GM23338 (cell line): ENCODE results near the gene DAPK1. TPM values are rescaled to one million over a fixed set of nuclear protein-coding genes. Genes with fewer than 3 reads are reported as not detected.

Source experiments
- ATAC-seq: fragments of 200-7000 bp; cut with Tn5 transposase; 3 replicates; pipeline ENCODE4 v1.9.1; 2020
- DNase-seq: peaks from one replicate; pipeline ENCODE4 v3.0.0-alpha.2; 2015; ENCODE audit warnings: low spot score
- H2AFZ ChIP-seq: fragments of 200-600 bp; sonication (generic); 2 replicates; pipeline ENCODE4 v1.8.0; 2016; ENCODE audit warnings: antibody characterized with exemption, mild to moderate bottlenecking, moderate library complexity
- H3F3A ChIP-seq: fragments of 200-600 bp; sonication (generic); replicated peaks from 2 replicates; pipeline ENCODE4 v1.8.0; 2017; ENCODE audit warnings: antibody characterized with exemption, mixed run types, low read depth
- H3K27ac ChIP-seq: fragments of 200-600 bp; sonication (generic); 2 replicates; pipeline ENCODE4 v1.6.1; 2016; ENCODE audit warnings: low read depth
- H3K27me3 ChIP-seq: fragments of 200-600 bp; sonication (generic); 2 replicates; pipeline ENCODE4 v1.8.0; 2016; ENCODE audit warnings: mild to moderate bottlenecking, mixed run types, moderate library complexity; ENCODE audit not compliant: insufficient read depth
- H3K36me3 ChIP-seq: fragments of 200-600 bp; sonication (generic); 2 replicates; pipeline ENCODE4 v1.8.0; 2016; ENCODE audit warnings: mild to moderate bottlenecking; ENCODE audit not compliant: insufficient read depth
- H3K4me1 ChIP-seq: fragments of 200-600 bp; sonication (generic); 2 replicates; pipeline ENCODE4 v1.8.0; 2016; ENCODE audit warnings: mild to moderate bottlenecking, moderate library complexity; ENCODE audit not compliant: insufficient read depth
- H3K4me2 ChIP-seq: fragments of 200-600 bp; sonication (generic); 2 replicates; pipeline ENCODE4 v1.7.1; 2017; ENCODE audit warnings: mixed run types
- H3K4me3 ChIP-seq: fragments of 200-600 bp; sonication (generic); 2 replicates; pipeline ENCODE4 v1.6.1; 2016; ENCODE audit warnings: mixed run types
- H3K79me2 ChIP-seq: fragments of 200-600 bp; sonication (generic); replicated peaks from 2 replicates; pipeline ENCODE4 v1.8.0; 2017; ENCODE audit warnings: mild to moderate bottlenecking; ENCODE audit not compliant: insufficient read depth
- H3K9me2 ChIP-seq: fragments of 200-600 bp; sonication (generic); 2 replicates; pipeline ENCODE4 v1.8.0; 2017; ENCODE audit not compliant: insufficient read depth
- H4K20me1 ChIP-seq: fragments of 200-600 bp; sonication (generic); replicated peaks from 2 replicates; pipeline ENCODE4 v1.8.0; 2017; ENCODE audit warnings: mild to moderate bottlenecking; ENCODE audit not compliant: insufficient read depth
- H3K27ac Mint-ChIP-seq: 2 replicates; pipeline ENCODE4 v1.8.0; 2020; ENCODE audit warnings: inconsistent platforms, mild to moderate bottlenecking, moderate library complexity, mixed read lengths
- H3K27me3 Mint-ChIP-seq: 3 replicates; pipeline ENCODE4 v1.8.0; 2022; ENCODE audit warnings: low read depth, mild to moderate bottlenecking, moderate library complexity, mixed read lengths, inconsistent platforms; ENCODE audit not compliant: insufficient read depth, poor library complexity
- H3K36me3 Mint-ChIP-seq: 3 replicates; pipeline ENCODE4 v1.8.0; 2021; ENCODE audit warnings: low read depth, mild to moderate bottlenecking, inconsistent platforms, moderate library complexity, mixed read lengths
- H3K4me1 Mint-ChIP-seq: 3 replicates; pipeline ENCODE4 v1.8.0; 2020; ENCODE audit warnings: mild to moderate bottlenecking, inconsistent platforms, mixed read lengths
- H3K4me3 Mint-ChIP-seq: 3 replicates; pipeline ENCODE4 v1.8.0; 2021; ENCODE audit warnings: moderate library complexity, mild to moderate bottlenecking, inconsistent platforms, mixed read lengths
- H3K9me3 Mint-ChIP-seq: 3 replicates; pipeline ENCODE4 v1.8.0; 2020; ENCODE audit warnings: moderate library complexity, mild to moderate bottlenecking, inconsistent platforms, mixed read lengths
- EZH2phosphoT487 ChIP-seq: fragments of 200-600 bp; sonication (generic); IDR thresholded peaks from one replicate; pipeline ENCODE4 v1.8.1; 2018; ENCODE audit warnings: antibody characterized with exemption; ENCODE audit not compliant: unreplicated experiment
- POLR2AphosphoS5 ChIP-seq: IDR thresholded peaks from 2 replicates; pipeline ENCODE4 v1.6.1; 2016; ENCODE audit warnings: antibody characterized with exemption, low read depth
- ZNF331 ChIP-seq: fragments of 250-450 bp; sonication (Bioruptor Pico); IDR thresholded peaks from 2 replicates; pipeline ENCODE4 v1.5.0; 2020; ENCODE audit warnings: low read depth, mild to moderate bottlenecking, moderate library complexity
- polyA plus RNA-seq: library from polyadenylated mRNA; unstranded; fragments of >200 nt; fragmentation: Nextera tagmentation; extraction: Ambion mirVana; gene quantifications from 2 replicates; pipeline ENCODE4 v1.2.1, GENCODE V29; 2016
- total RNA-seq: library from RNA; depleted of rRNA; stranded (reverse); fragments of >200 nt; shearing (Covaris generic); gene quantifications from 2 replicates; pipeline ENCODE4 v1.2.3, GENCODE V29; 2014
- TF ChIP-seq, protein P1 (sequence below): fragments of 250-450 bp; sonication (Bioruptor Pico); IDR thresholded peaks from 2 replicates; pipeline ENCODE4 v1.5.0; 2020; ENCODE audit warnings: mild to moderate bottlenecking, moderate library complexity
- TF ChIP-seq, protein P2 (sequence below): IDR thresholded peaks from one replicate; pipeline ENCODE4 v1.6.1; 2018; ENCODE audit warnings: antibody characterized with exemption; ENCODE audit not compliant: unreplicated experiment

DAPK1 gene
- total and polyA plus RNA-seq, 2 experiments from 2014 or later: 37.0 to 134 TPM

DNA sequence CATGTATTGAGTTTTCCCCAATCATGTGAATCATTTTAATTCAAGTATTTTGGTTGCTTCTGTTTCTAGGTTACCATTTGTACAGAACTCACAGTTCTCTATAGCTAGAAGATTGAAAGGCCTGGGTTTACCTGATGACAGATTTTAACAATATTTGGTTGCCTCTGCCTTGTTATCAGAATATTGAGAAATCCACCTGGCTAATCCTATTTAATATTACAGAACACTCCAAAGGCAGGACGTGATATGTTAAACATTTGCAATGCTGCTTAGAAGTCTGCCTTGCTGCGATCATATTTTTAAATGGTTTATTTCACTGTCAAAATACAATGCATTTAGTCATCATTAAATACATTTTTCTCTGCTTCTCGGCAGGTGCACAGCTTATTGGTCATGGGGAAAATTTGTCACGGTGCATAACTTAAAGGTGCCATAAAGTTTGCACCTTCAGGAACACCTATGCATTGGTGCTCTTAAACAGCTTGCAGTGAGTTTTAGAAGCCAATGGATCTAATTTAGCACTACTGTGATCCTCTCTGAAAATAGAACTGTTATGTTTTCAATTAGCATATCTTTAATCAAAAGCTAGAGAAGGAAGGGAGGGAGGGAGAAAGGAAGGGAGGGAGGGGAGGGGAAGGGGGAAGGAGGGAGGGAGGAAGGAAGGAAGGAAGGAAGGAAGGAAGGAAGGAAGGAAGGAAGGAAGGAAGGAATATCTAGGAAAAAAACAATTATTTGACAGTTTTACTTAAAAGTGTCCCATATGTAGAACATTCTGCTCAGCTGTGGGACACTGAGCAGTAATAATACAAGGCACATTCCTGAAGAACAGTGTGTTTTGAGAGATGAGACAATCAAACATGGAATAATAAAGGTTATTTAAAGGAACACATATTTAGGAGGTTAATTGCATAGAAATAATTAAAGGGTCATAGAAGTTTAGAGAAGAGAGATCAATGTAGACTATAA is 15.5 kb upstream of the DAPK1 start:
- Mint-ChIP-seq H3K4me3 (no peak overlapping the region), H3K4me1 (no peaks in the 10 kb centered on the region; the same call in 2 of the 3 replicates), H3K27ac (no peak overlapping the region), H3K9me3 (no peaks in the 10 kb centered on the region), H3K36me3 (no peaks in the 10 kb centered on the region), H3K27me3 (peaks cover 2% of the 10 kb centered on the region)
- Histone ChIP-seq H3K36me3 (no peaks in the 10 kb centered on the region), H2AFZ (no peak overlapping the region), H3K27ac (no peak overlapping the region), H3F3A (0 out of 2 replicates have a peak, but pooled peaks cover 2% of the 10 kb centered on the region), H4K20me1 (no peaks in the 10 kb centered on the region), H3K4me3 (no peak overlapping the region), H3K4me2 (no peak overlapping the region), H3K4me1 (no peaks in the 10 kb centered on the region), H3K79me2 (no peaks in the 10 kb centered on the region), H3K9me2 (no peaks in the 10 kb centered on the region), H3K27me3 (no peaks in the 10 kb centered on the region)
- TF ChIP-seq POLR2AphosphoS5: no peak
- TF ChIP-seq, protein P1, sequence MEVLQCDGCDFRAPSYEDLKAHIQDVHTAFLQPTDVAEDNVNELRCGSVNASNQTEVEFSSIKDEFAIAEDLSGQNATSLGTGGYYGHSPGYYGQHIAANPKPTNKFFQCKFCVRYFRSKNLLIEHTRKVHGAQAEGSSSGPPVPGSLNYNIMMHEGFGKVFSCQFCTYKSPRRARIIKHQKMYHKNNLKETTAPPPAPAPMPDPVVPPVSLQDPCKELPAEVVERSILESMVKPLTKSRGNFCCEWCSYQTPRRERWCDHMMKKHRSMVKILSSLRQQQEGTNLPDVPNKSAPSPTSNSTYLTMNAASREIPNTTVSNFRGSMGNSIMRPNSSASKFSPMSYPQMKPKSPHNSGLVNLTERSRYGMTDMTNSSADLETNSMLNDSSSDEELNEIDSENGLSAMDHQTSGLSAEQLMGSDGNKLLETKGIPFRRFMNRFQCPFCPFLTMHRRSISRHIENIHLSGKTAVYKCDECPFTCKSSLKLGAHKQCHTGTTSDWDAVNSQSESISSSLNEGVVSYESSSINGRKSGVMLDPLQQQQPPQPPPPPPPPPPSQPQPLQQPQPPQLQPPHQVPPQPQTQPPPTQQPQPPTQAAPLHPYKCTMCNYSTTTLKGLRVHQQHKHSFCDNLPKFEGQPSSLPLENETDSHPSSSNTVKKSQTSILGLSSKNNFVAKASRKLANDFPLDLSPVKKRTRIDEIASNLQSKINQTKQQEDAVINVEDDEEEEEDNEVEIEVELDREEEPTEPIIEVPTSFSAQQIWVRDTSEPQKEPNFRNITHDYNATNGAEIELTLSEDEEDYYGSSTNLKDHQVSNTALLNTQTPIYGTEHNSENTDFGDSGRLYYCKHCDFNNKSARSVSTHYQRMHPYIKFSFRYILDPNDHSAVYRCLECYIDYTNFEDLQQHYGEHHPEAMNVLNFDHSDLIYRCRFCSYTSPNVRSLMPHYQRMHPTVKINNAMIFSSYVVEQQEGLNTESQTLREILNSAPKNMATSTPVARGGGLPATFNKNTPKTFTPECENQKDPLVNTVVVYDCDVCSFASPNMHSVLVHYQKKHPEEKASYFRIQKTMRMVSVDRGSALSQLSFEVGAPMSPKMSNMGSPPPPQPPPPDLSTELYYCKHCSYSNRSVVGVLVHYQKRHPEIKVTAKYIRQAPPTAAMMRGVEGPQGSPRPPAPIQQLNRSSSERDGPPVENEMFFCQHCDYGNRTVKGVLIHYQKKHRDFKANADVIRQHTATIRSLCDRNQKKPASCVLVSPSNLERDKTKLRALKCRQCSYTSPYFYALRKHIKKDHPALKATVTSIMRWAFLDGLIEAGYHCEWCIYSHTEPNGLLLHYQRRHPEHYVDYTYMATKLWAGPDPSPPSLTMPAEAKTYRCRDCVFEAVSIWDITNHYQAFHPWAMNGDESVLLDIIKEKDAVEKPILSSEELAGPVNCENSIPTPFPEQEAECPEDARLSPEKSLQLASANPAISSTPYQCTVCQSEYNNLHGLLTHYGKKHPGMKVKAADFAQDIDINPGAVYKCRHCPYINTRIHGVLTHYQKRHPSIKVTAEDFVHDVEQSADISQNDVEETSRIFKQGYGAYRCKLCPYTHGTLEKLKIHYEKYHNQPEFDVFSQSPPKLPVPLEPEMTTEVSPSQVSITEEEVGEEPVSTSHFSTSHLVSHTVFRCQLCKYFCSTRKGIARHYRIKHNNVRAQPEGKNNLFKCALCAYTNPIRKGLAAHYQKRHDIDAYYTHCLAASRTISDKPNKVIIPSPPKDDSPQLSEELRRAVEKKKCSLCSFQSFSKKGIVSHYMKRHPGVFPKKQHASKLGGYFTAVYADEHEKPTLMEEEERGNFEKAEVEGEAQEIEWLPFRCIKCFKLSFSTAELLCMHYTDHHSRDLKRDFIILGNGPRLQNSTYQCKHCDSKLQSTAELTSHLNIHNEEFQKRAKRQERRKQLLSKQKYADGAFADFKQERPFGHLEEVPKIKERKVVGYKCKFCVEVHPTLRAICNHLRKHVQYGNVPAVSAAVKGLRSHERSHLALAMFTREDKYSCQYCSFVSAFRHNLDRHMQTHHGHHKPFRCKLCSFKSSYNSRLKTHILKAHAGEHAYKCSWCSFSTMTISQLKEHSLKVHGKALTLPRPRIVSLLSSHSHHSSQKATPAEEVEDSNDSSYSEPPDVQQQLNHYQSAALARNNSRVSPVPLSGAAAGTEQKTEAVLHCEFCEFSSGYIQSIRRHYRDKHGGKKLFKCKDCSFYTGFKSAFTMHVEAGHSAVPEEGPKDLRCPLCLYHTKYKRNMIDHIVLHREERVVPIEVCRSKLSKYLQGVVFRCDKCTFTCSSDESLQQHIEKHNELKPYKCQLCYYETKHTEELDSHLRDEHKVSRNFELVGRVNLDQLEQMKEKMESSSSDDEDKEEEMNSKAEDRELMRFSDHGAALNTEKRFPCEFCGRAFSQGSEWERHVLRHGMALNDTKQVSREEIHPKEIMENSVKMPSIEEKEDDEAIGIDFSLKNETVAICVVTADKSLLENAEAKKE (CRISPR knock-in tag): no peak
- TF ChIP-seq, protein P2, sequence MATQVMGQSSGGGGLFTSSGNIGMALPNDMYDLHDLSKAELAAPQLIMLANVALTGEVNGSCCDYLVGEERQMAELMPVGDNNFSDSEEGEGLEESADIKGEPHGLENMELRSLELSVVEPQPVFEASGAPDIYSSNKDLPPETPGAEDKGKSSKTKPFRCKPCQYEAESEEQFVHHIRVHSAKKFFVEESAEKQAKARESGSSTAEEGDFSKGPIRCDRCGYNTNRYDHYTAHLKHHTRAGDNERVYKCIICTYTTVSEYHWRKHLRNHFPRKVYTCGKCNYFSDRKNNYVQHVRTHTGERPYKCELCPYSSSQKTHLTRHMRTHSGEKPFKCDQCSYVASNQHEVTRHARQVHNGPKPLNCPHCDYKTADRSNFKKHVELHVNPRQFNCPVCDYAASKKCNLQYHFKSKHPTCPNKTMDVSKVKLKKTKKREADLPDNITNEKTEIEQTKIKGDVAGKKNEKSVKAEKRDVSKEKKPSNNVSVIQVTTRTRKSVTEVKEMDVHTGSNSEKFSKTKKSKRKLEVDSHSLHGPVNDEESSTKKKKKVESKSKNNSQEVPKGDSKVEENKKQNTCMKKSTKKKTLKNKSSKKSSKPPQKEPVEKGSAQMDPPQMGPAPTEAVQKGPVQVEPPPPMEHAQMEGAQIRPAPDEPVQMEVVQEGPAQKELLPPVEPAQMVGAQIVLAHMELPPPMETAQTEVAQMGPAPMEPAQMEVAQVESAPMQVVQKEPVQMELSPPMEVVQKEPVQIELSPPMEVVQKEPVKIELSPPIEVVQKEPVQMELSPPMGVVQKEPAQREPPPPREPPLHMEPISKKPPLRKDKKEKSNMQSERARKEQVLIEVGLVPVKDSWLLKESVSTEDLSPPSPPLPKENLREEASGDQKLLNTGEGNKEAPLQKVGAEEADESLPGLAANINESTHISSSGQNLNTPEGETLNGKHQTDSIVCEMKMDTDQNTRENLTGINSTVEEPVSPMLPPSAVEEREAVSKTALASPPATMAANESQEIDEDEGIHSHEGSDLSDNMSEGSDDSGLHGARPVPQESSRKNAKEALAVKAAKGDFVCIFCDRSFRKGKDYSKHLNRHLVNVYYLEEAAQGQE: no peak
- no peak for TF ChIP-seq EZH2phosphoT487
- no peak for TF ChIP-seq ZNF331 (CRISPR knock-in tag)
- DNase-seq (no peak), ATAC-seq (no peak)
